ENCODE data around the gene NECTIN4. TPM values are rescaled to one million over a fixed set of nuclear protein-coding genes. Genes with fewer than 3 reads are reported as not detected.

NECTIN4 gene
- total RNA-seq, 4 donors from 2014 or later, result not detected

- no peaks in the 10 kb centered on the region for H3K9me3 ChIP-seq
- intact Hi-C loops (cut with DNase I; ENCODE audit: low total_unique reads) (loop anchor here (1.0 to 2.0 kb wide), 3 partner anchors 52 to 354 kb away; partner anchors contain the start of gene DEDD), in situ Hi-C loops (cut with MboI; ENCODE audit: low sequenced_read_pairs in 4 of 4) (loop anchor here in 1 of 4 donors (10.0 kb wide), 1 partner anchor 110 kb away; the partner anchor contains the start of genes UFC1 and USP21)
- H3K36me3 ChIP-seq, result peaks cover 0 to 32% of the 10 kb centered on the region in 2 donors
- peak overlapping the region; percentile 88 to 98 (median 94) for H3K27ac ChIP-seq
- peak overlapping the region; percentile 87 to 99 (median 90) for H3K4me3 ChIP-seq
- peaks cover 17 to 21% of the 10 kb centered on the region in 2 donors for H3K4me1 ChIP-seq
- no peaks in the 10 kb centered on the region for H3K27me3 ChIP-seq
- TF ChIP-seq CTCF (IDR thresholded peaks at IDR 0.05 in 4 of 5, conservative IDR thresholded peaks at IDR 0.05 in 1 of 5) (no peak), POLR2A (IDR thresholded peaks at IDR 0.05) (peak; percentile 5 to 64)
- ATAC-seq, result peak; percentile 62 to 65
- DNase-seq, result peak; percentile 58 to 71
Measured at GRCh38 chr1:161044908-161045735, 44.2 kb downstream of the NECTIN4 start.

- in situ Hi-C loops (cut with MboI; ENCODE audit: low sequenced_read_pairs in 4 of 4), result loop anchor here in 1 of 4 donors (10.0 kb wide), 1 partner anchor 110 kb away; the partner anchor contains the start of genes UFC1 and USP21
- intact Hi-C loops (cut with DNase I; ENCODE audit: low total_unique reads), result loop anchor here (2.0 kb wide), 1 partner anchor 52 kb away; no protein-coding TSS in a partner anchor
- DNase-seq, result no peak
- Histone ChIP-seq H3K4me3 (peak overlapping the region; percentile 87 to 99 (median 90)), H3K27me3 (no peaks in the 10 kb centered on the region), H3K9me3 (no peaks in the 10 kb centered on the region), H3K27ac (peak overlapping the region; percentile 88 to 98 (median 94)), H3K4me1 (peaks cover 17 to 21% of the 10 kb centered on the region in 2 donors), H3K36me3 (peaks cover 0 to 38% of the 10 kb centered on the region in 2 donors)
- ATAC-seq, result no peak
- TF ChIP-seq POLR2A (IDR thresholded peaks at IDR 0.05), result no peak
- no peak for TF ChIP-seq CTCF (IDR thresholded peaks at IDR 0.05 in 4 of 5, conservative IDR thresholded peaks at IDR 0.05 in 1 of 5)
Measured at GRCh38 chr1:161044535-161044907, 44.8 kb downstream of the NECTIN4 start.

- Histone ChIP-seq H3K4me1 (peaks cover 14% of the 10 kb centered on the region in 2 donors), H3K9me3 (no peaks in the 10 kb centered on the region), H3K36me3 (peaks cover 0 to 47% of the 10 kb centered on the region in 2 donors), H3K4me3 (no peak overlapping the region), H3K27ac (no peak overlapping the region), H3K27me3 (no peaks in the 10 kb centered on the region)
- ATAC-seq (no peak), DNase-seq (no peak)
- in situ Hi-C loops (cut with MboI; ENCODE audit: low sequenced_read_pairs in 4 of 4), result no loop called here
- TF ChIP-seq POLR2A (IDR thresholded peaks at IDR 0.05) (no peak), CTCF (IDR thresholded peaks at IDR 0.05 in 4 of 5, conservative IDR thresholded peaks at IDR 0.05 in 1 of 5) (no peak)
- intact Hi-C loops (cut with DNase I; ENCODE audit: low total_unique reads), result no loop called here
Measured at GRCh38 chr1:161039546-161039945, 49.8 kb downstream of the NECTIN4 start.

DNA sequence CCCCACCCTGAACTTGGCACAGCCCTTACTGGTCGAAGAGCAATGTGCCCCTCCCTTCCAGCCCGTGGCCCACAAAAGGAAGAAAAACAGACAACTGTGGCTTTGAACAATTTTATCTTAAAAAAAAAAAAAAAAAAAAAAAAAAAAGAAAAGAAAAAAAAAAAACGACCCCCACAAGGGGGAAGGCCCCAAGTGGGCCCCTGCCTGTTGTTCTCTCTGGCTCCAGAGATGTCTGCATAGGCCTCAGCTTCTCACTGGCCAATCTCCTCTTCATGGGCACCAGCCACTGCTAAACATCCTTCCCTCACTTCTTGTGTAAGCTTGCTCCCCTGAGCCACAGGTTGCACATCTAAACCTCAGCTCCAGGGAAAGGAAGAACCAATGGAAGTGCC, 50.2 kb downstream of the NECTIN4 start:
- DNase-seq, result no peak
- TF ChIP-seq CTCF (IDR thresholded peaks at IDR 0.05 in 4 of 5, conservative IDR thresholded peaks at IDR 0.05 in 1 of 5) (no peak), POLR2A (IDR thresholded peaks at IDR 0.05) (no peak)
- in situ Hi-C loops (cut with MboI; ENCODE audit: low sequenced_read_pairs in 4 of 4) (no loop called here), intact Hi-C loops (cut with DNase I; ENCODE audit: low total_unique reads) (no loop called here)
- Histone ChIP-seq H3K36me3 (peaks cover 0 to 47% of the 10 kb centered on the region in 2 donors), H3K9me3 (no peaks in the 10 kb centered on the region), H3K4me1 (peaks cover 10% of the 10 kb centered on the region in 2 donors), H3K4me3 (peak overlapping the region; percentile 53 to 68 (median 62)), H3K27ac (peak overlapping the region in 2 of 4 donors; percentile 18 to 23), H3K27me3 (no peaks in the 10 kb centered on the region)
- no peak for ATAC-seq

Data from gastrocnemius medialis (tissue), 4 donors.